Measurements from ENCODE around the gene SPTB. TPM values are rescaled to one million over a fixed set of nuclear protein-coding genes. Genes with fewer than 3 reads are reported as not detected.

The SPTB gene
- total RNA-seq, 1 experiment from 2014 or later, result 0.13 TPM

GRCh38 chr14:64704143-64704742 is 175.5 kb downstream of the SPTB start, which contains the start of gene PLEKHG3:
PLEKHG3 (plus strand) TSS chr14:64704424; CDS start chr14:64727632, 23,208 bp downstream.
- BruUV-seq (replicated peaks), result no TSS peak
- peak within 1 kb of the TSS; percentile 71 to 76 for H3K4me3 ChIP-seq (ENCODE audit: low read depth in 2 of 2, low read length in 2 of 2)
- peak; percentile 79 for ATAC-seq
- no peaks in the 10 kb centered on the region for H3K27me3 ChIP-seq (ENCODE audit: control insufficient read depth, insufficient read depth, low read length)
- H3K27ac ChIP-seq (ENCODE audit: low read length), result peak within 1 kb of the TSS; percentile 82
- H3K9me3 ChIP-seq (ENCODE audit: control insufficient read depth, insufficient read depth, low read depth, low read length), result no peaks in the 10 kb centered on the region
- H3K36me3 ChIP-seq (ENCODE audit: control insufficient read depth, insufficient read depth, low read length), result no peaks in the 10 kb centered on the region; the same call in none of the 2 replicates
- POLR2A ChIA-PET, result interaction anchor here (0.6 kb wide), 1 partner anchor 12 kb away, joined by 4 read pairs; no protein-coding TSS in a partner anchor
- H3K4me1 ChIP-seq (ENCODE audit: control insufficient read depth, insufficient read depth, low read length), result peaks cover 44% of the 10 kb centered on the region
- DNase-seq (ENCODE audit: low read depth, low spot score), result no peak
- in situ Hi-C loops (cut with HindIII; ENCODE audit: low pct_unique_long_range_greater_than_20kb, low sequenced_read_pairs) (no loop called here), intact Hi-C loops (cut with micrococcal nuclease; ENCODE audit: unreplicated experiment) (no loop called here)
- CTCF ChIA-PET, result interaction anchor here (0.6 kb wide), 1 partner anchor 160 kb away, joined by 3 read pairs; no protein-coding TSS in a partner anchor
- TF ChIP-seq POLR2AphosphoS5 (IDR thresholded peaks at IDR 0.05; ENCODE audit: low read depth, low read length) (no peak), REST (IDR thresholded peaks at IDR 0.05; ENCODE audit: insufficient read depth in 1 of 2, low read depth in 2 of 2, low read length in 1 of 2) (no peak), TCF7L2 (IDR thresholded peaks at IDR 0.05; ENCODE audit: low read depth, low read length) (no peak), SIN3A (IDR thresholded peaks at IDR 0.05; ENCODE audit: borderline replicate concordance, insufficient read depth, low read depth, low read length) (no peak)
- TF ChIP-seq, protein P1, sequence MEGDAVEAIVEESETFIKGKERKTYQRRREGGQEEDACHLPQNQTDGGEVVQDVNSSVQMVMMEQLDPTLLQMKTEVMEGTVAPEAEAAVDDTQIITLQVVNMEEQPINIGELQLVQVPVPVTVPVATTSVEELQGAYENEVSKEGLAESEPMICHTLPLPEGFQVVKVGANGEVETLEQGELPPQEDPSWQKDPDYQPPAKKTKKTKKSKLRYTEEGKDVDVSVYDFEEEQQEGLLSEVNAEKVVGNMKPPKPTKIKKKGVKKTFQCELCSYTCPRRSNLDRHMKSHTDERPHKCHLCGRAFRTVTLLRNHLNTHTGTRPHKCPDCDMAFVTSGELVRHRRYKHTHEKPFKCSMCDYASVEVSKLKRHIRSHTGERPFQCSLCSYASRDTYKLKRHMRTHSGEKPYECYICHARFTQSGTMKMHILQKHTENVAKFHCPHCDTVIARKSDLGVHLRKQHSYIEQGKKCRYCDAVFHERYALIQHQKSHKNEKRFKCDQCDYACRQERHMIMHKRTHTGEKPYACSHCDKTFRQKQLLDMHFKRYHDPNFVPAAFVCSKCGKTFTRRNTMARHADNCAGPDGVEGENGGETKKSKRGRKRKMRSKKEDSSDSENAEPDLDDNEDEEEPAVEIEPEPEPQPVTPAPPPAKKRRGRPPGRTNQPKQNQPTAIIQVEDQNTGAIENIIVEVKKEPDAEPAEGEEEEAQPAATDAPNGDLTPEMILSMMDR (IDR thresholded peaks at IDR 0.05), result no peak

DNA sequence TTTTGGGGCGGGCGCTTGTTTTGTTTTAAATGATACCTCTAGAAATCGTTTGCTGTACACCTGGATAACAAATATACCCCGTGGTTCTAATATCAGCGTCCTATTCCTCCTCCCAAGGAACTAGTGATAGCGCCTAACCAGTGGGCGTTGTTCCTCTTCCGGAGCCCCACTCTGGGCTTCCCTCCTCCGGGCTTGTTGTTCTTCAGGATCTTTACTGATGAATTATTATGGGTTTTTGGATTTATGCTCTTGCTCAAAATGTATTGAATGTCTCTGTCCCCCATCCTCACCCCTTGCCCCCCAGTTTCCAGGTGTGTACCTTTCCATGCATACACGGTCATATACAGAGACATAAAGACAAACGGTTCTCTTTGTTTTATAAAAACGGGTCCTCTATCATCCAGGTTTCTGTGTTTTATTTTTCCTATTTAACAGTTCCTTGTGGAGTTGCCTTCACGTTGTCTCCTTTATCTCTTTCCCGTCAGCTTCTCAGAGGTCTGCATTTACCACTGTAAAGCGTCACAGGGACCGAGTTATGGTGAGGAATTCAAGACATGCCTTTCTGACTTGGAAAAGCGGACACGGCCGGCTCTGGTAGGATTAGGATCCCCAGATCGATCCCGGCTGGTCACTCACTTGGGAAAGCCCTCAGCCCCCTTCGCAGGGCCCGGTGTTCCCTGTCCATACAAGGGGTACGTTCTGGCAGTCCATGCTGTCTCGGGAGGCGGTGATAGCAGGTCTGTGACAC is 176.1 kb downstream of the SPTB start:
- Histone ChIP-seq H3K9me3 (ENCODE audit: control insufficient read depth, insufficient read depth, low read depth, low read length) (no peaks in the 10 kb centered on the region), H3K36me3 (ENCODE audit: control insufficient read depth, insufficient read depth, low read length) (no peaks in the 10 kb centered on the region; the same call in none of the 2 replicates), H3K4me1 (ENCODE audit: control insufficient read depth, insufficient read depth, low read length) (peaks cover 39% of the 10 kb centered on the region), H3K4me3 (ENCODE audit: low read depth in 2 of 2, low read length in 2 of 2) (peak overlapping the region; percentile 71 to 76), H3K27me3 (ENCODE audit: control insufficient read depth, insufficient read depth, low read length) (no peaks in the 10 kb centered on the region), H3K27ac (ENCODE audit: low read length) (peak overlapping the region; percentile 82)
- no peak for TF ChIP-seq REST (IDR thresholded peaks at IDR 0.05; ENCODE audit: insufficient read depth in 1 of 2, low read depth in 2 of 2, low read length in 1 of 2)
- in situ Hi-C loops (cut with HindIII; ENCODE audit: low pct_unique_long_range_greater_than_20kb, low sequenced_read_pairs), result no loop called here
- CTCF ChIA-PET, result interaction anchor here (0.6 kb wide), 1 partner anchor 159 kb away, joined by 3 read pairs; no protein-coding TSS in a partner anchor
- POLR2A ChIA-PET, result interaction anchor here (0.6 kb wide), 1 partner anchor 12 kb away, joined by 4 read pairs; no protein-coding TSS in a partner anchor
- ATAC-seq (peak; percentile 2; the same call in 1 of the 2 replicates), DNase-seq (ENCODE audit: low read depth, low spot score) (no peak)
- intact Hi-C loops (cut with micrococcal nuclease; ENCODE audit: unreplicated experiment), result no loop called here
- BruUV-seq (replicated peaks), result no TSS peak
